ENCODE measurements around the gene SYK. TPM values are rescaled to one million over a fixed set of nuclear protein-coding genes. Genes with fewer than 3 reads are reported as not detected.

The SYK gene
- total and polyA plus RNA-seq, 2 donors (not counting 1 experiment from before 2014, with no cell fraction given) = 60.3 to 242 TPM

DNA sequence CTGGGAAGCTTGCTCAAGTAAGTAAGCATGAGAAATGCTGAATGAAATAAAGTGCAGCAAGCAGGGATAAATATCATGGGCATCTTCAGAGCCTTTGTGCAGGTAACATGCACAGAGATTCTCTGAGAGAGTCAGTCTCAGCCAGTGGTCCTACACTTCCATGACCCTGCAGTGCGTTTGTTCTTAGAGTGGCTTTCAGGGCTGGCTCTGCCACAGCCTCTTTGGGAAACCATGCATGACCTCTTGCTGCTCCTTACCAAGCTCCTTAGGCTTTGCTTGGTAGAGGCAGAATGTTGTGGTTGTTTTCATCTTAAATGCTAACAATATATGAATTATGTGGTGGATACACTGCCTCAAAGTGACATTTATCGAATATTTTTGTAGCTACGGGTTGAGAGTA is 5.4 kb downstream of the SYK start:
- Histone ChIP-seq H3K27me3 (replicated peaks in 1 of 4; ENCODE audit: control extremely low read depth in 1 of 4, control insufficient read depth in 3 of 4, insufficient read depth in 4 of 4, low read length in 3 of 4) (no peaks in the 10 kb centered on the region), H3K9ac (ENCODE audit: low read length) (peak overlapping the region; percentile 20), H3K36me3 (replicated peaks in 1 of 2; ENCODE audit: control extremely low read depth in 1 of 2, control insufficient read depth in 1 of 2, extremely low read depth in 1 of 2, insufficient read depth in 2 of 2, low read length in 1 of 2) (peaks cover 2 to 36% of the 10 kb centered on the region in 2 experiments), H2AFZ (ENCODE audit: insufficient read depth, low read depth, low read length, poor library complexity, severe bottlenecking) (no peak overlapping the region), H3K27ac (ENCODE audit: low read length in 2 of 2) (peak overlapping the region in 1 of 2 donors; percentile 93), H3K4me1 (ENCODE audit: control insufficient read depth in 2 of 2, insufficient read depth in 2 of 2, low read length in 2 of 2) (peaks cover 73 to 82% of the 10 kb centered on the region in 2 donors), H3K4me3 (ENCODE audit: control extremely low read depth in 1 of 5, extremely low read depth in 1 of 5, insufficient read depth in 1 of 5, low read depth in 2 of 5, low read length in 4 of 5) (peak overlapping the region in 1 of 5 experiments; percentile 13), H3K79me2 (ENCODE audit: control insufficient read depth, insufficient read depth, low read length) (peaks cover 99% of the 10 kb centered on the region), H3K4me2 (replicated peaks; ENCODE audit: low read depth, low read length, poor library complexity, severe bottlenecking) (peak overlapping the region; percentile 87), H4K20me1 (ENCODE audit: control insufficient read depth, insufficient read depth, low read length, poor library complexity, severe bottlenecking) (peaks cover 40% of the 10 kb centered on the region), H3K9me3 (ENCODE audit: control extremely low read depth in 1 of 3, control insufficient read depth in 2 of 3, insufficient read depth in 1 of 3, low read length in 2 of 3) (no peaks in the 10 kb centered on the region)
- Mint-ChIP-seq H3K9me3 (ENCODE audit: insufficient read depth) (no peaks in the 10 kb centered on the region), H3K27ac (peak overlapping the region; percentile 76), H3K4me3 (peak overlapping the region; percentile 89), H3K4me1 (peaks cover 90% of the 10 kb centered on the region), H3K27me3 (no peaks in the 10 kb centered on the region)
- POLR2A ChIA-PET = interaction anchor here (1.0 to 1.4 kb wide), 3 partner anchors 8 to 21 kb away, joined by 3 to 5 read pairs (median 4); no protein-coding TSS in a partner anchor
- ATAC-seq (ENCODE audit: low read depth) = no peak
- DNase-seq = no peak
- no peak for TF ChIP-seq EZH2 (IDR thresholded peaks at IDR 0.05; ENCODE audit: borderline replicate concordance, insufficient read depth, low read depth, low read length, poor library complexity, severe bottlenecking)
- TF ChIP-seq, protein P1, sequence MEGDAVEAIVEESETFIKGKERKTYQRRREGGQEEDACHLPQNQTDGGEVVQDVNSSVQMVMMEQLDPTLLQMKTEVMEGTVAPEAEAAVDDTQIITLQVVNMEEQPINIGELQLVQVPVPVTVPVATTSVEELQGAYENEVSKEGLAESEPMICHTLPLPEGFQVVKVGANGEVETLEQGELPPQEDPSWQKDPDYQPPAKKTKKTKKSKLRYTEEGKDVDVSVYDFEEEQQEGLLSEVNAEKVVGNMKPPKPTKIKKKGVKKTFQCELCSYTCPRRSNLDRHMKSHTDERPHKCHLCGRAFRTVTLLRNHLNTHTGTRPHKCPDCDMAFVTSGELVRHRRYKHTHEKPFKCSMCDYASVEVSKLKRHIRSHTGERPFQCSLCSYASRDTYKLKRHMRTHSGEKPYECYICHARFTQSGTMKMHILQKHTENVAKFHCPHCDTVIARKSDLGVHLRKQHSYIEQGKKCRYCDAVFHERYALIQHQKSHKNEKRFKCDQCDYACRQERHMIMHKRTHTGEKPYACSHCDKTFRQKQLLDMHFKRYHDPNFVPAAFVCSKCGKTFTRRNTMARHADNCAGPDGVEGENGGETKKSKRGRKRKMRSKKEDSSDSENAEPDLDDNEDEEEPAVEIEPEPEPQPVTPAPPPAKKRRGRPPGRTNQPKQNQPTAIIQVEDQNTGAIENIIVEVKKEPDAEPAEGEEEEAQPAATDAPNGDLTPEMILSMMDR (IDR thresholded peaks at IDR 0.05) = no peak
- WGBS (ENCODE audit: insufficient coverage) = 20% methylated on average over 1 of the region's 3 CpGs
- intact Hi-C loops (cut with micrococcal nuclease) = no loop called here
- CTCF ChIA-PET = interaction anchor here (1.2 to 5.0 kb wide), 3 partner anchors 20 to 66 kb away, joined by 3 to 44 read pairs (median 3); no protein-coding TSS in a partner anchor

DNA sequence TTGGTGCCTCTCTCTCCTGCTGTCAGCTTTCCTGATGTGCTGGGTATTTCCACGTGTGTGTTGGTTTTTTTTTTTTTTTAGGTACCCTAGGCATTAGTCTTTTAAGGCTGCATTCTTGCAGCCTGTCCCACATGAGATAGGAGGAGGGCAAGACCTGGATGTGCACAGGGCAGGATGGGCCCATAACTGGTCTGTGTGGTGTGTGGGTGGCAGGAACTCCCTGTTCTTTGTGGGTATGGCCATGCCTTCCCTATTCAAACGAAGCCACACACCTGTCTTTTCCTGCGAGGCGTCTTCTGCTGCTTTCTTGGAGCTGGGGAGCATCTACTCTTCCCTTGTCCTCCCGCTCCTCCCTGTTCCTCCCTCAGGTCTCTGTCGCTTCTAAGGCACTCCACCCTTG is 6.8 kb downstream of the SYK start:
- peaks cover 99% of the 10 kb centered on the region for H3K79me2 ChIP-seq (ENCODE audit: control insufficient read depth, insufficient read depth, low read length)
- H3K27me3 Mint-ChIP-seq = no peaks in the 10 kb centered on the region
- H3K4me2 ChIP-seq (replicated peaks; ENCODE audit: low read depth, low read length, poor library complexity, severe bottlenecking) = peak overlapping the region; percentile 87
- H3K27ac ChIP-seq (ENCODE audit: low read length in 2 of 2) = peak overlapping the region; percentile 42 to 93
- POLR2A ChIA-PET = interaction anchor here (0.8 to 1.5 kb wide), 3 partner anchors 18 to 34 kb away, joined by 3 to 7 read pairs (median 5); no protein-coding TSS in a partner anchor
- peak overlapping the region in 1 of 5 experiments; percentile 22 for H3K4me3 ChIP-seq (ENCODE audit: control extremely low read depth in 1 of 5, extremely low read depth in 1 of 5, insufficient read depth in 1 of 5, low read depth in 2 of 5, low read length in 4 of 5)
- H3K4me1 ChIP-seq (ENCODE audit: control insufficient read depth in 2 of 2, insufficient read depth in 2 of 2, low read length in 2 of 2) = peaks cover 87 to 93% of the 10 kb centered on the region in 2 donors
- peak overlapping the region; percentile 32 for H3K9ac ChIP-seq (ENCODE audit: low read length)
- peaks cover 40% of the 10 kb centered on the region for H4K20me1 ChIP-seq (ENCODE audit: control insufficient read depth, insufficient read depth, low read length, poor library complexity, severe bottlenecking)
- DNase-seq = no peak
- WGBS (ENCODE audit: insufficient coverage) = 27% methylated on average over 5 of the region's 6 CpGs
- CTCF ChIA-PET = interaction anchor here (0.8 to 5.0 kb wide), 4 partner anchors 19 to 52 kb away, joined by 3 to 44 read pairs (median 8); no protein-coding TSS in a partner anchor
- no peaks in the 10 kb centered on the region for H3K9me3 Mint-ChIP-seq (ENCODE audit: insufficient read depth)
- intact Hi-C loops (cut with micrococcal nuclease) = no loop called here
- no peak for ATAC-seq (ENCODE audit: low read depth)
- peak overlapping the region; percentile 98 for H3K27ac Mint-ChIP-seq
- peaks cover 2 to 36% of the 10 kb centered on the region in 2 experiments for H3K36me3 ChIP-seq (replicated peaks in 1 of 2; ENCODE audit: control extremely low read depth in 1 of 2, control insufficient read depth in 1 of 2, extremely low read depth in 1 of 2, insufficient read depth in 2 of 2, low read length in 1 of 2)
- H3K27me3 ChIP-seq (replicated peaks in 1 of 4; ENCODE audit: control extremely low read depth in 1 of 4, control insufficient read depth in 3 of 4, insufficient read depth in 4 of 4, low read length in 3 of 4) = no peaks in the 10 kb centered on the region
- peak overlapping the region; percentile 89 for H3K4me3 Mint-ChIP-seq
- H3K9me3 ChIP-seq (ENCODE audit: control extremely low read depth in 1 of 3, control insufficient read depth in 2 of 3, insufficient read depth in 1 of 3, low read length in 2 of 3) = no peaks in the 10 kb centered on the region
- TF ChIP-seq, protein P1 (IDR thresholded peaks at IDR 0.05) = no peak
- peaks cover 97% of the 10 kb centered on the region for H3K4me1 Mint-ChIP-seq
- H2AFZ ChIP-seq (ENCODE audit: insufficient read depth, low read depth, low read length, poor library complexity, severe bottlenecking) = no peak overlapping the region

Data from B cell (primary cell).